Ramos (cell line): ENCODE data around the gene SLBP.

ENCODE experiments used
- in situ Hi-C: fragments of 300-500 bp; cut with MboI; formaldehyde crosslinking; loops from one replicate; pipeline ENCODE4 v1.14.3; 2022; ENCODE audit warnings: low sequenced_read_pairs; ENCODE audit not compliant: unreplicated experiment

Gene SLBP

DNA sequence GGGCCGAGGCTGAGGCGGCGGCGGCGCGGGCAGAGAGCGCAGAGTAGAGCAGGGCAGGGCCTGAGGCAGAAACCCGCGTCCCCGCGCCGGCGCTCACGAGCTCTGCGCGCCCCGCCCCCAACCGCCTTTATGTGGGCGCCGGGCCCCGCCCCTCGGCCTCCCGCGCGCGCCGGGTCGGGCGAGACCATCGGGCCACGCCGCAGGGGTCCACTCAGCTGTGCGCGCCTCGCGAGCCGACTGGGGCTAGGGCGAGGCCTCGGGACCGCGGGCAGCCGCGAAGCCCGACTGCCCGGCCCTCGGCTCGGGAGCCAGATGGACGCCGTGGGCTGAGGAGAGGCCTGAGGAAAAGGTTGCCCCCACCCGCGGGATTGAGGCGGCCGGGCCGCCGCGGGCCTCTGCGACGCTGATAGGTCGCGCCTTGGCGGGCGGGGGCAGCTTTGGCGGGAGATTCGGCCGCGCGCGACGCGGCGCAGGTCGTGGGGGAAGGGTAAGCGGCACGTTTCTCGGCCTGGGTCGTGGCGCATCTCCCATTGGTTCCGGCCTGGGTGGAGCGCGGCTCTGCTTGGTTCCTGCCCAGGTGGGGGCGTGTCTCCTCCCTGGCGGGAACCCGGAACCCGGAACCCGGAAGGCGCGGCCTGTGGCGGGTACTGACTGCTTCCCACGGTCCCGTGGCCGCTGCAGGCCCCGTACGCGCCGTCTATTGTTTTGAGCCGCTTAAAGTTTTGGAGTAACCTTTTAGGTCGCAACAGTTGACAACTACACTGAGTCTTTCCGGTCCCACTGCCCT is at the start of gene SLBP:
Gene SLBP (minus strand): TSS at position 104 of the 787 bp plus-strand sequence. CDS start 131 bp downstream, outside the sequence.
- in situ Hi-C loops: loop anchor here (25.0 kb wide), 1 partner anchor 1375 kb away; no protein-coding TSS in a partner anchor

DNA sequence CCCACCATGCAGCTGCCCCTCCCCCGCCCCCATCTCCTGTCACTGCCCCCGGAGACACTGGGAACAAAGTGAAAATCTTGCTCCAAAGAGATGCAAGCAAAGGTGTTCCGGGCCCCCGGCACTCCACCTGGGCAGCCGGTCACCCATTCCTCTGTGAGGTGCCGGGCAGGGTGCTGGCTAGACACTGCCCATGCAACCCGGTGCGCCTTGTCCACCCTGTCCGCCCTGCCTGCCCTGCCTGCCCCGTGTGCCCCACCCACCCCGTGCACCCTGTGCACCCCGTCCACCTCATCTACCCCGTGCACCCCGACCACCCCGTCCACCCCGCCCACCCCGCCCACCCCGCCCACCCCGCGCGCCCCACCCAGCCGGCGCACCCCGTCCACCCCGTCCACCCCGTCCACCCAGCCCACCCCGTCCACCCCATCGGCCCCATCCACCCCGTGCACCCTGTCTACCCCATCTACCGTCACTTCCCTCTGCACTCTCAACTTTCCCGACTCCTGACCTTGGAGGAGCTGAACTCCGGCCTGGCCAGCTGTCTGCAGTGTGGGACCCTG is 49.1 kb upstream of the SLBP start:
- in situ Hi-C loops: no loop called here

DNA sequence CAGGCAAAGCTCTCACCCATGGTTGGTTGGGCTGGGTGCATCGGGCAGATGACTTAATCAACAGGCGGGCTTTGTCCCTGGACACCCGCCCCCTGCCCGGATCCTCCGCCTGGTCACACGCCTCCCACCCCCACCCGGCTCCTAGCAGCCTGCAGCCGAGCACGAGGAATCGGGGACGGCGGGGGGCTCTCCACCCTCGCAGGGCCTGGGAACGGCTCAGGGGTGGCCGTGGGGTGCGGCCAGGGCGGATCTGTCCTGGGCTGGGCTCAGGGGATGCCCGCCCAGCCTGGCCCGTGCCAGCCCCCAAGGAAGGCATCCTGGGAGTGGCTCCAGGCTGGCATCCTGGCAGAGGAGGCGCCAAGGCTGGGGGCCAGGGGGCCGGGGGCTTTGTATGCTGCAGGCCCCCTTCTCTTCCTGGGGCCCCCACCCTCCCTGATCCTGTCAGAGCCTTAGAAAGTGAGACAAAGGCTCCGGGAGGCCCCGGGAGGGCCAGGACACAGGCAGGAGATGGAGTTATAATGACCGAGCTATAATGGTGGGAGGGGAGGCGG is 48.5 kb upstream of the SLBP start:
- in situ Hi-C loops: no loop called here

DNA sequence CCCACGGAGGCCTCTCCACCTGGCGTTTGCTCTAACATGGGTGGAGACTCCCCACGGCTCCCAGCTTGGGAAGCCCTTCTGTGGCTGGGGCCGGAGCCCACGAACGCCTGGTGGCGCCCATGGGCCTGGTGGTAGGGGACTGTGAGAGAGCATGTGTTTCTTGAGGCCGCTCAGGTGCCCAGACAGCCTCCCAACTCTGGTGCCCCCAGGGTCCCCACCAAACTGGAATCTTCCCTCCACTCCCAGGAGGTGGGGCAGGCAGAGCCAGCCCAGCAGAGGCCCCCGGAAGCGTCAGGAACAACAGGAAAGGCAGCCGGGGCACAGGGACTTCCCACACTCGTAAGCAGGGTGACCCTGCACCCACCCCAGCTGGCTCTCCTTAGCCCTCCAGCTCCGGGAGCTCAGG is 47.7 kb upstream of the SLBP start:
- in situ Hi-C loops: loop anchor here (10.0 kb wide), 1 partner anchor 145 kb away; no protein-coding TSS in a partner anchor

DNA sequence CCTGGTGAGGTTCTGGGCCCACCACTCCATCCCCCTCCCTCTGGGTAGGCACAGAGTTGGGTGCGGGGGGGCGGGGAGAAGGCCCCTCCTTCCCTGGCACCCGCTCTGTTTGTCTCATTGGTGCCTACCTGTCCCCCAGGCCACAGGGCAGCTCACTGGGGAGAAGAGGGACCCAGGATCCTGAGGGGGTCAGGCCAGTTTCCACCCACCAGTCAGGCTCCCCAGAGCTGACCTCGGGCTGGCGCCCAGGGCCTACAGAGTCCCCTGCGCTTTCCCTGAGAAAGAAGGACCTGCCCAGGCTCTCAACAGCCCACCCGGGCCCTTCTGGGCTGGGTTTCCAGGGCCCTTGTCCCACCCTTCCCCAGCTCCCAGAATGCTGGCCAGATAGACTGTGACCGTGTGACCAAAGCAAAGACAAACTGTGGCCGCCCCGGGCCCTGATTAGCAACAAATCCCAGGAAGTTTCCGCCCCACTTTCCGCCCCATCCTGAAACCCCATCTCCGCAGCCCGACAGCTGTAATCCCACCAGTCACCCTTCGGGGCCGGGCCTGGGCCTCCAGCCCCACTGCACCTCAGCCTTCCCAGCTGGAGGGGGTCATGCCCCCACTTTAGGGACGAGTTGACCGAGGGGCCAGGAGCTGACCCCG is 47.2 kb upstream of the SLBP start:
- in situ Hi-C loops: loop anchor here (10.0 kb wide), 1 partner anchor 146 kb away; no protein-coding TSS in a partner anchor

DNA sequence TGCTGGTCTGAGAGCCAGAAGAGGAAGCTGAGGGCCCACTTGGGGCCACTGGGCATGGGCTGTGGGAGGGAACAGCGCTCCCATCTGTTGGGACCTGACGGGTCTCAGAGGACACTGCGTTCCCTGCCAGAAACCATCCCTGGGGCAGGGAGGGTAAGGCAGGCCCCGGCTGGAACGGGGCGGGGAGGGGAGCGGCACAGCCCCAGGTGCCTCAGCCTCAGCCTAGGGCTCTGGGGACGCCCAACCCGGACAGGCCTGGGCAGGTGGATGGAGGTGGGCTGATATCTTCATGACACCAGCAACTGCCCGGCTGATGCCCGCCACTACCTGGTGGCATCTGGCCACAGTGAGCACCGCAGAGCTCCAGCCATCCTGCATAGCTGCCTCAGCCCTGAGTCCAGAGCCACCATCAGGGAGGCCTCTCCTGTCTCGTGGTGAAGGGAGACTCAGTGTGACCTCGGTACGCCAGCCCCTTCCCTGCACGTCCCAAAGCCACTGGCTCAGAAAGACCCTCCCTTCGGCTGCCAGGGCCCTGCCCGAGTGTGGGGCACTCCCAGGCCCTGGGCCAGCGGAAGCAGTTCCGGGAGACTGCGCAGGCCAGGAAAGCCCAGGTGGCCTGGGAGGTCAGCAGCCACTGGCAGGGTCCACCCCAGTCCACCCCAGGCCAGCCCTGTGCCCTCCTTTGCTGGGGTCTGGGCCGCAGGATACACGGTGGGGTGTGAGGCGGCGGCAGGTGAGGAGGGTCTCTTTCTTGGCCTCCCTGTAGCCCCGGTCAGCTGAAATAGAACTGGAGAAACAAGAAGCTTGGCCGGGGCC is 46.4 kb upstream of the SLBP start:
- in situ Hi-C loops: loop anchor here (10.0 kb wide), 1 partner anchor 146 kb away; no protein-coding TSS in a partner anchor

DNA sequence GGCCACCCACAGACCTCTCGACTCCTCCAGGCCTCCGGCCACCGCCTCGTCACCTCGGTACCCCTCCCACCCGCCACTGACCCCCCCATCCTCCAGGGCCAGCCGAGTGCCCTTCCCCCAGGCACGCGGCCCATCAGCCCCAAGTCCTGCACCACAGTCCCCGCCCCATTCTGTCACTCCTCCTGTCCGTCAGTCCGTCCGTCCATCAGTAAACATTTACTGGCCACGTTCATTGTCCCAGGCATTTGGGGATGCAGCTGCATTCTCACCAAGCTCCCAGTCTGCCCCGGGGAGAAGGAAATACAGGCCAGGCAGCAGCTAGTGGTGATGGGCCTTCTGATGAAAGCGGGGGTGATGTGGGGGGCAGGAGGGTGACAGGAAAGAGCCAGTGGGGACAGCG is 45.7 kb upstream of the SLBP start:
- in situ Hi-C loops: loop anchor here (10.0 kb wide), 1 partner anchor 147 kb away; no protein-coding TSS in a partner anchor

DNA sequence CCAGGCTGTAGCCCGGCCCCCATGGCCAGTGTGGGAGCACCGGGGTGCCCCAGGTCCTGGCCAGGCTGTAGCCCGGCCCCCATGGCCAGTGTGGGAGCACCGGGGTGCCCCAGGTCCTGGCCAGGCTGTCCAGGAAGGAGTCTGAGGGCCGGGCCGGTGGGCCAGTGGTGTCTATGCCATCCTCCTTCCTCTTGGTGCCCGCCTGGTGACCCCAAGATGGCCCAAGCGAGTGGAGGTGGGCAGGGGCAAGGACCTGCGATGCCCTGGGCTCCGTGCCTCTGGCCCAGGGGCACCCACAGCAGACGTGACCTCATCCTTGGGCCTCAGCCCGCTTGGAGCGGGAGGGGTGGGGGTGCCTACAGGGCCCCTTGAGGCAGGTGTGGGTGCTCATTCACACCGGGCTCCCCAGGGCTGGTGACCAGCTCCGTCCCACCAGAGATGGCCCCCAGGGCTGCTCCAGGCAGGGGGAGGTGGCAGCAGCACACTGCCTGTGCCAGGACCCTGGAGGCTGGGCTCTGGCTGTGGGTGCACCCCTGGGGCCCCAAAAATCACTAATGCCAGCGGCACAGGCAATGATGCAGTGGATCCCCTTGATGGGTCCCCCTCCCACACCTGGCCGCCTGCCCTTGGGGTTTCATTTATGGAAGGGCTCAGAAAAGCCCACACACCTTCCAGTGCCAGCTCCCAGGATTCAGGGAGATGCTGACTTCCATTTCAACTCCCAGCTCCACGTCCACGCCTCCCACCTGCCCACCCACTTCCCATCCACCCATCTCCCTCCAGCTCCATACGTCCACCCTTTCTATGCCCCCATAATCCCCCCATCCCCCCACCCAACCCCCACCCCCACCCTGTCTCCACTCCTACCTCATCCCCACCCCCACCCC is 45.0 kb upstream of the SLBP start:
- in situ Hi-C loops: loop anchor here (10.0 kb wide), 1 partner anchor 148 kb away; no protein-coding TSS in a partner anchor

DNA sequence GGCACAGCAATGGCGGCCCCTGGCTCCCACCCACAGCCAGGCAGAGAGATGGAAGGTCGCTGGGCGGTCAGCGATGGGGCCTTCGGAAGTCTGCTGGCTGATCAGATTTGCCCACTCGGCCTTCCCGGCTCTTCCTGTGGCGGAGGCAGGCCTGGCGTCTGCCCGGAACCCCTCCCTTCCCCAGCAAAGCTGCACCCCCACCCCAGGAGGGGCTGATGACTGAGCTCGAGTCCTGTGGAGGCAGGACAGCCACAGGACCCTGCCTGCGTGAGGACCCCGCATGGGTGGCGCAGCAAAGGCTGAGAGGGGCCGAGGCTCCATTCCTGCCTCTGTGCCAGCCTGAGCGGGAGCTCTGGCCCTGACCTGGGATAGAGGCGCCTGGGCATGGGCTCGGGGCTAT is 44.0 kb upstream of the SLBP start:
- in situ Hi-C loops: loop anchor here (10.0 kb wide), 1 partner anchor 149 kb away; no protein-coding TSS in a partner anchor

DNA sequence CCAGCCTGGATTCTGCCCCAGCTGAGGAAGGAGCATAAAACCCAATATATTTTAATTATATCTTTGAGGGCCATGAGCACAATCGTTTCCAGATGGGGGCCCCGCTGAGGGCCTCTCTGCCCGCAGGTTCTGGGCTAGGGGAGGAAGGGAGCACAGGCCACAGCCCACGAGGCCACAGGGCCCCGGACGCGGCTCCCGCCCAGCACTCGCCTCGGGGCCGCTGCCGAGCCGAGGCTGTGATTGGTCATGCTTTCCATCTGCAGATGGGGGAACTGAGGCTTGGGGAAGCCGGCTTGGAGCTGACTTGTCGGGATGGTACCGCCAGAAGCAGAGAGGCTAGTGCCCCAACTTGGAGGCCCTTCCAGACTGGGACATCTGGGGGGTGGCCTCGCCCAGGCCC is 43.2 kb upstream of the SLBP start:
- in situ Hi-C loops: loop anchor here (10.0 kb wide), 1 partner anchor 150 kb away; no protein-coding TSS in a partner anchor

DNA sequence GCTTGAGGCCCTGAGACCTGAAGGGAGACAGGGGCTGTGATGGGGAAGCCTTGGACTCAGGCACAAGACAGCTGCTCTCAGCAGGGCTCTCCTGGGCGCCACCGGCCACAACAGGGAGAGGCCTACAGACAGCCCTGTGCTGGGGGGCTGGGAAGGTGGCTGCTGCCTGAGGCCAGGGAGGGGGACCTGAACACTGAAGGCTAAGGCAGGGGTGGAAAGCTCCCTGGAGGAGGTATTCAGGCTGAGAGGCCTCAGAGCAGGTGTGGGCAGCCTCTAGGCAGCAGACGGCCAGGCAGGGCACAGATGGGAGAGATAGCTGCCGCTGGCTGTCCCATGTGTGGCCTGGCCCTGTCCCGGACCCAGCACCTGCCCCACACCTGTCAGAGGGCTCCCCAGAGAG is 42.2 kb upstream of the SLBP start:
- in situ Hi-C loops: loop anchor here (10.0 kb wide), 1 partner anchor 150 kb away; no protein-coding TSS in a partner anchor

DNA sequence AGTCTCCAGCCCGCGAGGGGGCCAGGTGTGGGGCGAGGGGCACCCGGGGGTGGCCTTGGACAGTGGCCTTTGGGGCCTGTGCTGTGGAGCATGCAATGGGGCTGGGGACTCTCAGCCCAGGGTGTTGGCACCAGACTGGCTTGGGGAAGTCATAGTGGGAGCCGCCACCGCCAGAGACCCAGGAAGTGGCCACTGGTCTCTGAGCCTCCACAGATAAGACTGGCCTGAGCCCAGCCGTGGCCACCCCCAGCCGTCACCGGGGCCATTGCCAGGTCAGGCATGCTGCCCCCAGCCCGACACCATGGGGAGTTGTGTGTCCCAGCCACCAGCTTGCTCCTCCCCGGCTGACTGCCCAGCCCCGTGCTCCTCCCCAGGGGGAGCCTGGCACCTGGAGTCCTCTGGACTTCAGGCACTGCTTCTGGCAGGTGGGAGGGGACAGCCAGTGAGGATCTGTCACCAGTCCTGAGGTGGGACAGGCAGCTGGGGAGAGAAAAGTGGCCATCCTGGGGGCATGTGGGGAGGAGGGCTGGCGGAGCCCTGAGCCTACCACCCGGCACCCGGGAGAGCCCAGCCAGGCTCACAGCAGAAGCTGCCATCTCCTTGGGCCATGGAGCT is 41.7 kb upstream of the SLBP start:
- in situ Hi-C loops: loop anchor here (10.0 kb wide), 1 partner anchor 151 kb away; no protein-coding TSS in a partner anchor

DNA sequence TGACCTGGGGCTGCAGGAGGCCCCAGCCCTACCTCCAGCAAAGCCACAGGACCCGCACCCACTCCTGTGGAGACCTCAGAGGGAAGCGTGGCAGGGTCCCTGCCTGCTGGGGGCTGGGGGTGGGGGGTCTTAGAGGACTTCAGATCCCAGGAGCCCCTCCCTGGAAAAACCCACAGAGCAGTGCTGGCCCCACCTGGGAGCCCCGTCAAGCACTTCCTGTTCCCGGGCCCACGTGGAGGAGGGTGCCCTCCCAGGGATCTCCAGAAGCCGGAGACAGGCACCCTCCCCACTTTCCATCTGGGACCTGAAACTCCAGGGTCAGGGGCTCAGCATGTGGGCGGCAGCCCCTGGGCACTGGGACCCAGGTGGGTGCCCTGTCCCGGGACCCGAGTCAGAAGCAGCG is 41.2 kb upstream of the SLBP start:
- in situ Hi-C loops: loop anchor here (10.0 kb wide), 1 partner anchor 152 kb away; no protein-coding TSS in a partner anchor

DNA sequence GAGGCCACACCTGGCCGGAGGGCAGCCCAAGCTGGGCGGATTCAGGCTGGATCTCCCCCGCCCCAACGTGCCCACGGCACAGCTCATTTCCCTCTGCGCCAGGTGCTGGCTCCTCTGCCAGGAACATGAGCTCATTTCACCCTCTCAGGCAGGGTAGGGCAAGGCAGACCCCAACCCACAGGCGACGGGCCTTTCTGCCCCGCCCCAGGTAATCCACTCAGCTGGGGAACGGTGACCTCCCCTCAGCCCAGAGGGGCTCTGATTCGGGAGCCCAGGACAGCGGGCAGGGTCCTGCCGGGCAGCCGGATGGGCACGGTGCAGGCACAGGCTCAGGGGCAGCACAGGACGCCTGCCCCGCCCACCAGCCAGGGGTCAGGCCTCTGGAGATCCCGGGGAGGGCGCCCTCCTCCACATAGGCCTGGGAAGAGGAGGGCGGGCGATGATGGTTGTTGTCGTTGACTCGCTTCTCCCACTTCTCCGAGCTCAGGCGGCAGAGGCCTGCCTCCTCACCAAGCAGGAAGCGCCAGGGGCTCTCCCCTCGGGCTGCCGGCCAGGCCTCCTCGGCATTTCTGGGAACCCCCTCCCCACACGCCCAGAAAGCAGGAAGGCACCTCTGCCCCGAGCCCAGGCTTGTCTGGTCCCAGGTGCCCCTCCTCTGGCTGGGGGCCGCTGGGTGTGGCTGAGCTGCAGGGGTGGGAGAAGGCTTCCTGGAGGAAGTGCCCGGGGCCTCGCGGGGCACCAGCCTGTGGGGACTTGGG is 40.3 kb upstream of the SLBP start:
- in situ Hi-C loops: loop anchor here (10.0 kb wide), 1 partner anchor 152 kb away; no protein-coding TSS in a partner anchor

DNA sequence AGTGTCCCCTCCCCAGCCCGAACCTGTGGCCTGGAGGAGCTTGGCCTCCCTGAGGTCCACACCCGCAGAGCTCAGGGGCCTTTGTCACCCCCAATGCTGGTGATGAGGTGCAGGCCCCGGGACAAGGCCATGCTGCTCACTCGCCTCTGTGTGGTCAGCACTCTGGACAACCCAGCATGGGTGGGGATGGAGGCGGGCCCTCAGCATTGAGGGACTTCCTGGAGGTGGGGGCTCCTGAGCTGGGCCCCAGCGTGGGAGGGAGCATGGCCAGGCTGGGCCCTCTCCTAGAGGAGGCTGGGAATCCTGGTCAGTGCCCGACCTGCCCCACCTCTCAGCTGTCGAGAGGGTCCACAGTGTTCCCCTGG is 39.8 kb upstream of the SLBP start:
- in situ Hi-C loops: loop anchor here (10.0 kb wide), 1 partner anchor 153 kb away; no protein-coding TSS in a partner anchor

DNA sequence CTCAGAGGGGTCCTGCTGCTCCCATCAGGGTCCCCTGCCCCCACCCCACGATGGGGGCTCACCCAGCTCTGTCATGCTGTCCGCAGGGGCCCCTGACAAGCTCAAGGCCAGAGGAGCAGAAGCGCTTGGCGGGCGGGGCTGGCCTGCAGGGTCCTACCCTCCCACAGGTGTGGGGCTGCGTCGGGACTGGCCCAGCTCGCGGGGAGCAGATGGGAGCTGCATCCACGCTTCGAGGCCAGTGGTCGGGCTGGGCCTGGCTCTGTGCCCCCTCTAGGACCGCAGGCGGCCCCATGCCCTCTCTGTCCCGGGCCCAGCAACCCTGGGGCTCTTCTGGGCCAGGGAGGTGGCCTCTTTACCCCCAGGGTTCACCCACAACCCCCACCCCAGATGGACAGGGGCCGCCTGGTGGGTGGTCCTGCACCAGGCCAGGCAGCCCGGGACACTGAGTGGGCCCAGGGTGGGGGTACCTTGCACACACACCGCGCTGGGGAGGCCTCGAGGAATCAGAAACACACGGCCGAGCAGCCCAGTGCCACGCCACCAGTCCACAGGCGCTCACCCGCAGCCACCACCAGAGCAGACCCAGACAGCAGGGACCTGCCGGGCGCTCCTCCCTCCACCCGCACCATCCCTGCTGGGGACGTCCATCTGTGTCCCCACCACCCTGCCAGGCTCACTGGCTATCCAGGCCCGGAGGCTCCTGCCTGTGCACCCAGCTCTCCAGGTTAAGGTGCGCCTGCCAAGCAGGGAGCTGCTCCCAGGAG is 39.2 kb upstream of the SLBP start:
- in situ Hi-C loops: loop anchor here (10.0 kb wide), 1 partner anchor 153 kb away; no protein-coding TSS in a partner anchor
